Measurements from ENCODE around the gene ANKRD23.

DNA sequence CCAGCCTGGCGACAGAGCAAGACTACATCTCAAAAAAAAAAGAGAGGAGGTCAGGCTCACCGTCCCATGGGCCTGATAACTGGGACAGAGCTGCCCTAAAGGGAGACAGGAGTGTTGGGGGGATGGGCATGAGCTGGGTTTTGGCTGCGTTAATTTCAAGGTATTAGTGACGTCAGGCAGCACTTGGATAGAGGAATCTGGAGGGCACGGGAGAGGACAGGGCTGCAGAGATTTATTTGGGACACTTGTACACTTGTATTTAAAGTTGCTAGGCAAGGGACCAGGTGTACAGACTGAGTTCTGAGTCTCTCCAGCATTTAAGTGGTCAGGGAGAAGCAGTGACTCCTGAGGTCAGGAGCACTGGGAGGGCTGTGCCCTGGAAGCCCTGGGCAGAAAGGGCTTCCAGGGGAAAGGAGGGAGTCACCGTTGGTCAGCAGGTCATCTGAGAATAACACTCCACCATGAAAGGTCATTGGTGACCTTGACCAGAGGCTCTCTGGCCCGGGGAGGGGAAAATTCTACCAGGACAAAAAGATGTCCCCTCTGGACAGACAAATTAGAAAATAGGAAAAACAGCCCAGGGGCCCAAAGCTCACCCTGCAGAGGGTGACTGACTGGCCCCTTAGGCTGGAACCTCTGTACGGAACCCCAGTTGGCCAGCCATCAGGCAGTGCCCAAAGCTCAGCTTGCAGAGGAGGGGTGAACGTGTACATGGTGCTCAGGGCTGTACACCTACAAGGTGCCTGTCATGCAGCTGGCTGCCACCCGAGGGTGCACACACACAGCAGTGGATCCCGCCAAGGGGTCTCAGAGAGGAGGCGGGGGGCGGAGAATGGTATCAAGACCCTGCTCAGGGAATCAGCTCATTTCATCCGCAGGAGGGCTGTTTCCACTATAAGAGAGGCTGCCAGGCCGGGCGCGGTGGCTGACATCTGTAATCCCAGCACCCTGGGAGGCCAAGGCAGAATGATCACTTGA is 50.8 kb downstream of the ANKRD23 start:
- TF ChIP-seq POLR2A (IDR thresholded peaks at IDR 0.05): no peak
- TF ChIP-seq, protein P1, sequence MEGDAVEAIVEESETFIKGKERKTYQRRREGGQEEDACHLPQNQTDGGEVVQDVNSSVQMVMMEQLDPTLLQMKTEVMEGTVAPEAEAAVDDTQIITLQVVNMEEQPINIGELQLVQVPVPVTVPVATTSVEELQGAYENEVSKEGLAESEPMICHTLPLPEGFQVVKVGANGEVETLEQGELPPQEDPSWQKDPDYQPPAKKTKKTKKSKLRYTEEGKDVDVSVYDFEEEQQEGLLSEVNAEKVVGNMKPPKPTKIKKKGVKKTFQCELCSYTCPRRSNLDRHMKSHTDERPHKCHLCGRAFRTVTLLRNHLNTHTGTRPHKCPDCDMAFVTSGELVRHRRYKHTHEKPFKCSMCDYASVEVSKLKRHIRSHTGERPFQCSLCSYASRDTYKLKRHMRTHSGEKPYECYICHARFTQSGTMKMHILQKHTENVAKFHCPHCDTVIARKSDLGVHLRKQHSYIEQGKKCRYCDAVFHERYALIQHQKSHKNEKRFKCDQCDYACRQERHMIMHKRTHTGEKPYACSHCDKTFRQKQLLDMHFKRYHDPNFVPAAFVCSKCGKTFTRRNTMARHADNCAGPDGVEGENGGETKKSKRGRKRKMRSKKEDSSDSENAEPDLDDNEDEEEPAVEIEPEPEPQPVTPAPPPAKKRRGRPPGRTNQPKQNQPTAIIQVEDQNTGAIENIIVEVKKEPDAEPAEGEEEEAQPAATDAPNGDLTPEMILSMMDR (IDR thresholded peaks at IDR 0.05): no peak
